SW 1271 (cell line): ENCODE data around the gene TMEM43.
A peak's percentile ranks its signal among the peaks of the same experiment; 100 is the strongest.

Experiments
- DNase-seq, 2 experiments: peaks; one replicate each; lab custom pipeline; 2025; lab: John Stamatoyannopoulos, UW

TMEM43 gene

GRCh38 chr3:14151471-14152083 lies 26.7 kb downstream of the TMEM43 start:
- no peak for DNase-seq

DNA sequence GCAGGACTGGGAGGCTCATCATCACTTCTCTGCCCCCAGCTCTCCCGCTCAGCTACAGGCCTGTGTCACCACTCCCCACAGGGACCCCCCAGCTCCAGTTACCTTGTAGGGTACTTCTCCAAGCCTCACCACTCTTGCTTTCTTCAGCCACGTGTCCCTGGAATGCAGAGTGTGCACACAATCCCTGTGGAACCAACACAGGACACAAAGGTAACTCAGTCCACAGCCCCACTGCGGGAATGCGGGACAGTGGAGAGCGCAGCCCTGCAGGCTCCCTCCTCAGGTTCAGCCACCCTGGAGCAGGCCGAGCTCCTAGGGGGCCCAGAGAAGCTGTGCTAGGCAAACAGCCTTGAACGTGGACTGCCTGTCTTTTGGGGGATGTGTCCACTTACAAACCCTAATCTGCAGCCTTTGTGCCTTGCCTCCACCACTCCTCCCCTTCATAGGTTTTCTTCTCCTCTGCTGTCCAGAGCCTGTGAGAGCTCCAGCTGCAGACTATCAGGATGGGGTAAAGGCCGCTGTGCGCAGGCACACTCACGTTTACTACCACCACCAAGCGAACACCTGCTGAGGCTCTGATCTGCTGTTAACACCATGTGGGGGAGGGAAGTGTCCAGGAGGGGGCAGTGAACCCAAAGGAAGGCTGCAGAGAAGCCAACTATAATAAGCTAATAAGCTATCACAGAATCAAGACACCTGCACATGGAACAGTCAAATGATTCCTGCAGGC lies 27.5 kb downstream of the TMEM43 start:
- DNase-seq, result peak in 1 of 2 experiments; percentile 25

DNA sequence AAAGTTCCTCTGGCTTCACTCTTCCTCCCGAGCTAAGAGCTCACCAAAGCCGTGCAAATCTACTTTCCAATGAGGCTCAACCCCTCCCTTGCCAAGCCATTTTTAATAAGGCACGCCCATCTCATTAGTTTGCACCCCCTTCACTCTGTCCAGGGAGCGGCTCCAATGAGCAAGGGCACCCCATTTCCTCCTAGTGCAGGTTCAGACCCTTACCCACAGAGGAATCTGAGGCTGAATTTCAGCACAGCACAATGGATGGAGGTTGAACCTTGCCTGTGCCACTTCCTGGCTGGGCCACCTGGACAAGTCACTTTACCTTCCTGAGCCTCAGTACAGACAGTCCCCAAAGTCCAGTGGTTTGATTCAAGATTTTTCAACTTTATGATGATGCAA lies 28.1 kb downstream of the TMEM43 start:
- DNase-seq, result no peak

DNA sequence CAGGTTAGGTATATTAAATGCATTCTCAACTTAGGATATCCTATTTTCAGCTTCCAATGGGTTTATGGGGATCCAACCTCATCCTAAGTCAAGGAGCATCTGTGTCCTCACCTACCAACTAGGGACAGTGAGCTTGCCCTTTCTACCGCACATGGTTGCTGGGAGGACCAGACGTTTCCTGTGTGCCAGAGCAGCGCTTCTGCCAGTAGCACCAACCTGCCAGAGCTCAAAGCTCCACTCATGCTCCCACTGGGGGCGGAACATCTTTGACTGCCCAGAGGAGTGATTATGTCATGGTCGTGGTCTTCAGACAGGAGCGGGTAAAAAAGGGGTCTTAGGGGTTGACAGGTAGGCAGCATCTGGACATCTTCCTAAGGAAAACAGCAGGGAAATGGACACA lies 28.8 kb downstream of the TMEM43 start:
- DNase-seq, result no peak

- no peak for DNase-seq
Measured at GRCh38 chr3:14154276-14154675, 29.4 kb downstream of the TMEM43 start.

GRCh38 chr3:14154895-14155440 lies 30.1 kb downstream of the TMEM43 start:
- DNase-seq, result no peak

DNA sequence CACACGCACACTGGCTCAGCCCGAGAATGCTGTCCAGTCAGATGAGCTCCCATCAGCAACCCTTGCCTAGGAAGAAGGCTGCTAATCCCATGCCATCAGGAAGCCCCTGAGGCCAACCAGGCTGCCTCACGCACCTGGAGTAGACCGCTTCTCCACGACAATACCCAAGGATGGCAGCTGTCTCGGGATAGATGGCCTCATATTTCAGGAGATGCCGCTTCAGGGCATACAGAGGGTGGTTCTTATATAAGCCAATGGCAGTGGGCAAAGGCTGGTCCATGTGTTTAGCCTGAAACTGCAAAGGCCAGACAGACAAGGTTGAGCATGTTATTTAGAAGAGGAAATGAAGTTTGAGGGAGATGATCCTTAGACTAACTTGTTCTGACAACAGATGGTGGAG lies 31.3 kb downstream of the TMEM43 start:
- DNase-seq, result no peak

DNA sequence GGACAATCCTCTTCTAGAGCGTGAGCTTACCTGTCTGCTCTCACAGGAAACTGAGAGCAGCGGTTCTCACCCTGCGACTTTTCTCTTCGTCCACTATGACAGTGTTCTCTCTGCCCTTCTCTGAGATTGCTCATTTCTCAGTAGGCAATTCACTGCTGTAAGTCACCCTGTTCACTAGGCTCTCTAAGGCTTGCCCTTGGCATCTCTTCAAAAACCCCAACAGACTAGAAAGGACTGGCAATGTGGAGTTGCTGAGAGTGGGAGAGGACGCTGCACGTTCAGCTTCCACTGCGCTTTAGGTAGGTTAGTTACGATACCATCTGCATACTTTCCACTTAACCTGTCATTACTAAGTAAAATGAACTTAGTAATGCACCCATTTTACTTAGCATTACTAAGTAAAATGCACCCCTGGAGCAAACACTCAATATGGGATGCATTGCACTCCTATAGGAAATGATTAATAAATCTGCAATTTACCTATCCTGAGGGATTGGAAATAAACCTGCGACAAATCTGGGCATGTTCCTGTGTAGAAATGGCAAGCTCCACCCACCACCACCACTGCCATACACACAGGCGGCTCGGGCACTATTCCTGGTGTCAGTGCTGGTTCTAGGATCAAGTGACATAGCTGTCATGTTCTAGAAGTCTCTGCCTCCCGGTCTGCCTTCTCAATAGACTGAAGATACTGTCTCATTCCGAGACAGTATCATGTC lies 32.1 kb downstream of the TMEM43 start:
- DNase-seq, result no peak

DNA sequence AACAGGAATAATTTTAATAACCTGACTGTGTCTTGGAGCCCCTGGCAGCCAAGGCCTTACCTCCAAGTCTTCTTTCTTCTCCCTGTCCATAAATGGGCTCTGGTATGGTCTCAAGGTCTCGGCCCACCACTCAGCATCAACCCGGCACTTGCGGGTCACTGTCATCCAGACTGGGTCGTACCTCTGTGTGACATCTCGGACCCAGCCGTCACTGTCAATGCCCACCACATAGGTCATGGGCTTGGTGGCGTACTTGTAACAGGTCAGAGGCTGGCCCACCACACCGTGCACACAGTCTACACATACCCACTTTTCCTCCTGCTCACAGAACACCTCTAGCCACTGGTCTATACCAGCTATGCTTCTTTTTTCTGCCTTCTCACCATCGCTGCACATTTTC lies 33.1 kb downstream of the TMEM43 start:
- DNase-seq, result no peak

DNA sequence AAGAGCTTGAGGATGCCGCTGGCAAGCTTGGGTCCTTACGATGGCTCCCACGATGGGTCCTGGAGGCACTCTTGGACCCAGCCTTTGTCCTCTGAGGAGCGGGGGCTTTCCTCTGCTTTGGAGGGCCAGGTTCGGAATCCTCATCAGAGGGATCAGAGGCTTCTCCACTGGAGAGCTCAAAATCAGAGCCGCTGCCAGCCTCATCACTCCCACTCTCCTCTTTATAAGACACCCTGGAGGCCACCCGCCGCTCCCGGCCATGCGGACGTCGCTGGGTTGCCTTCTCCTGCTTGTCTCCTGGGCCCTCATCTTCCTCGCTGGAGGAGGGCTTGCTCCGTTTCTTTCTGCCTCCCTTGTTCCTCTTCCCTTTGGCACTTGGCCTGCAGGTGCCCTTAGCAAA lies 33.5 kb downstream of the TMEM43 start:
- DNase-seq, result no peak

GRCh38 chr3:14159426-14159825 lies 34.6 kb downstream of the TMEM43 start:
- DNase-seq, result no peak

DNA sequence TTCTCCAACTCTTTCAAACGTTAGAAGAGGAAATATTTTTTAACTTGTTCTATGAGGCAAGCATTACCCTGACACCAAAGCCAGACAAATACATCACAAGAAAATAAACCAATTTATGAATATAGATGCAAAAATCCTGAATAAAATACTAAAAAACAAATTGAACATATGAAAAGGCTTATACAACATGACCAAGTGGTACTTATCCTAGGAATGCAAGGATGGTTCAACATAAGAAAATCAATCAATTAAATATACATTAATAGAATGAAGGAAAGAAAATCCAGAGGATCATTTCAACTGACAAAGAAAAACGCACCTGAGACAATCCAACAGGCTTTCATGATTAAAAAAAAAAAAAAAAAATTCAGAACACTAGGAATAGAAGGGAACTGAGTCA lies 36.4 kb downstream of the TMEM43 start:
- DNase-seq, result no peak

DNA sequence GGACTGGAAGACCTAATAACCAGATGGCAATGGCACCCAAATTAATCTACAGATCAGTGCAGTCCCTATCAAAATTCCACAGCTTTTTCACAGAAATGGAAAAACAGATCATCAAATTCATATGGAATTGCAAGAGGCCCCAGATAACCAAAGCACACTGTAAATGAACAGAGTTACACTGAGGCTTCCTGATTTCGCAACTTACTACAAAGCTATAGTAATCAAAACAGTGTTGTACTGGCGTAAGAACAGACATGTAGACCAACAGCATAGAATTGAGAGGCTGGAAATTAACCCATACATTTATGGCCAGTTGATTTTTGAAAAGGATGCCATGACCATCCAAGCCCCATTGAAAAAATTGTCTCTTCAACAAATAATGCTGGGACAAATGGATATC lies 37.3 kb downstream of the TMEM43 start:
- no peak for DNase-seq

GRCh38 chr3:14166877-14167603 lies 42.2 kb downstream of the TMEM43 start:
- DNase-seq, result no peak

DNA sequence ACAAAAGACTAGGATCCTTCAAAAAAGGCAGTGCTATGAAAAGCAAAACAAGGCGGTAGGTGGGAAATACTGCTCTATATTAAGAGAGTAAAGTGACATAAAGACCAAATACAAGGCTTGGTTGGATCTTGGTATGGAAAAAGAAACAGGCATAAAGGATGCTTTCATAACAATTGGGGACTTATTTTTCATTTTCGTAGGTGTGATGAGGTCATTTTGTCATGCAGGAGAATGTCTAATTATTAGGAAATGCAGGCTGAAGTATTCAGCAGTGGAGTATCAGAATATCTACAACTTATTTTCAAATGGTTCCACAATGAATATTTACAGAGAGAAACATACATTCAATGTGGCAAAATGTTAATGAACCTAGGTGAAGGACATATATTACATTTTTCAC lies 44.6 kb downstream of the TMEM43 start:
- DNase-seq, result no peak

DNA sequence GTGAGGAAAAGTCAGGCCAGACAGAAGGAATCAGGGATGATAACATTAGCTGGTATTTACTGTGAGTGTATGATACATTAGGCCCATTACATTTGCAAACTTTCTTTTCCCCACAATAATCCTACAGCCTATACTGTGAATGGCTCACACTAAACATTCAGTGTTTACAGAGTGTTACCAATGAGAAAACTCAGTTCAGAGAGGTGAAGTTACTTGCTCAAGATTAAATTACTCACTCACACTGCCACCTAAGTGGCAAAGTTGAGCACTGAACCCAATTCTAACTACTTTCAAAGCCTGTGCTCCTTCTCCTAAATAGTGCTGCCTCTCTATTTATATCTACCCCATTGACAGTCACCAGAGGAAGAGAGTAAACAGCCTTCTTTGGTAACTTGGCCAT lies 45.0 kb downstream of the TMEM43 start:
- DNase-seq, result no peak

DNA sequence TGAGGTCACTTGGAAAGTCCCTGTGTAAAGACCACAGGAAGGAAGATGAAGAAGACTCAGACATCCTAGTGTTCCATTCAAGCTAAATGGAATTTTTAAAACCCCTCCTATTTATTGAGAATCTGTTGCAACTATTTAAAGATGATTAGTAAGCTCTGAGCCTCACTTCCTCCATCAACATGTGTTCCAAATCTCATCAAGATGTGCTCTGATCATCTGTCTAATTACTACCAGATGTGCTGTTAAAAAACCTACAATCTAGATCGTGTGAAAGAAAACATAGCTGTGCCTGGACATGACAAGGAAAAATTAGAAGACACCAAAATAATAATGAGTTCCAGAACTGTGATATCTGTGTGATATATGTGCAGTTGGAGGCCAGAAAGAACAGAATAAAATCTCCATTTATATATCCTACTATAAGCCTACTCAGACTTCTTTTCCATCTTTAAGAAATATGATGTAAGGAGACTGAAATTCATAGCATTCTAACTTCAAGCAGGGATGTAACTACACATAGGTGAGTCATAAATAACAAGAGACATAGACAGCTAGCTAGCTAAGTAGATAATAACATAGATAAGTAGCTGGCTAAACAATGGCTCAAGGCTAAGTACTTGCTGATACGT lies 45.8 kb downstream of the TMEM43 start:
- DNase-seq, result no peak

- no peak for DNase-seq
Measured at GRCh38 chr3:14172496-14172895, 47.6 kb downstream of the TMEM43 start.

GRCh38 chr3:14174483-14174882 lies 49.6 kb downstream of the TMEM43 start:
- no peak for DNase-seq

GRCh38 chr3:14175383-14176037 lies 50.7 kb downstream of the TMEM43 start:
- DNase-seq, result no peak

GRCh38 chr3:14177580-14178246 lies 52.9 kb downstream of the TMEM43 start:
- DNase-seq, result peak in 1 of 2 experiments; percentile 59
